HG03135 (cell line): Measurements from ENCODE around the gene LDLRAD4.

Experiments used
- ATAC-seq: cut with Tn5 transposase; IDR thresholded peaks from one replicate; pipeline ENCODE4 v1.9.1; 2021; ENCODE audit warnings: mild to moderate bottlenecking, moderate library complexity; ENCODE audit not compliant: unreplicated experiment

Gene LDLRAD4

GRCh38 chr18:13380691-13381070 lies 162.1 kb downstream of the LDLRAD4 start:
- no peak for ATAC-seq

DNA sequence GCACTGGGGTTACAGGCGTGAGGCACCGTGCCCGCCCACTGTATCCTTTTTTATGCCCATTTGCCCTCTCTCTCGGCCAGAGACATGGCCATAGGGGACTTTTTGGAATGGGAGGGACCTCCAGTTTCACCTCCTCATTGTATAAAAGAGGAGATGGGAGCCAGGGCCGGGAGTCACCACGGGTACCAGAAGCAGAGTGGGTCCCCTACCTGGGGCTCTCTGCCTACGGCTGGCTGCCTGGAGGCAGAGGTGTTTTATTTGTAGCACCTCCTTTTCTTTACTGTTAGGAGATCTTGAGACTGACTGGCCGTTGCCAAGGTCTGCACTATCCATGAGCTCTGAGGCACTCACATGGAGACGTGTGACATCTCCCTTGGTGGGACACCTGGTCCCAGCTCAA lies 162.8 kb downstream of the LDLRAD4 start:
- peak; percentile 7 for ATAC-seq

- ATAC-seq = peak; percentile 74
These were observed 163.4 kb downstream of the LDLRAD4 start for GRCh38 chr18:13381944-13382365.

- peak; percentile 46 for ATAC-seq
These were observed 163.9 kb downstream of the LDLRAD4 start for GRCh38 chr18:13382366-13382953.

- no peak for ATAC-seq
These were observed 164.6 kb downstream of the LDLRAD4 start for GRCh38 chr18:13382954-13383827.

DNA sequence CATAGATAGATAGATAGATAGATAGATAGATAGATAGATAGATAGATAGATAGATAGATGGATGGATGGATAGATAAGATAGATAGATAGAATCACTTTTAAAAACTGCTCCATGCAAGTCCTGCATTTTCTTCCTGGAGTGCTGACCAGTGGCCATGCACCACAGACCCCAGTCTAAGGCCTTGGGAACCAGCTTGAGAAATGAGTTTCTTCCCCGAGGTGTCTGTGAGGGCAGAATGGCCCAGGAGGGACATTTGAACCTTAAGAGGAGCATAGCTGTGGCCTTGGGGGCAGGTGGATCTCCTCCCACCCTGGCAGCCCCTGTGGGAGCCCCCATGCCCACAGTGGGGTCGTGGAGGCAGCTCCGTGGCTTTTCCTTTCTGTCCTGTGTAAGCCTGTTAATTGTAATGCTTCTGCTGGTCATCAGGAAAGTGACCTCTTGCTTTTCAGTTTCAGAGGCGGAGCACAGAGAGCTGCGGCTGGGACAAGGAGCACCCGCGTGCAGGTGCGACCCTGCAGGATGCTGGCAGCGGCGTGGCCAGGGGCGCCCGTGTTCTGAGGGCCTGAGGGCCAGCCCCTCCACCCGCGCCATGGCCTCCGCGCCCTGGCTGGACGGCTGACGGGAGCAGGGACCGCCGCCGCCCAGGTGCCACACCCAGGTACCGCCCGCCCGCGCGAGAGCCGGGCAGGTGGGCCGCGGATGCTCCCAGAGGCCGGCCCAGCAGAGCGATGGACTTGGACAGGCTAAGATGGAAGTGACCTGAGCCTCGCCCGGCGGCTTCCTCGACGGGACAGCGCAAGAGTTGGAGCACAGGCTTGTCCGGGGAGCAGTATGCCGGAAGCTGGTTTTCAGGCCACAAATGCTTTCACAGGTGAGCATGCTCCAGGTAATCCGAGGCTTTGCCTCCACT lies 168.6 kb downstream of the LDLRAD4 start:
- ATAC-seq = no peak

DNA sequence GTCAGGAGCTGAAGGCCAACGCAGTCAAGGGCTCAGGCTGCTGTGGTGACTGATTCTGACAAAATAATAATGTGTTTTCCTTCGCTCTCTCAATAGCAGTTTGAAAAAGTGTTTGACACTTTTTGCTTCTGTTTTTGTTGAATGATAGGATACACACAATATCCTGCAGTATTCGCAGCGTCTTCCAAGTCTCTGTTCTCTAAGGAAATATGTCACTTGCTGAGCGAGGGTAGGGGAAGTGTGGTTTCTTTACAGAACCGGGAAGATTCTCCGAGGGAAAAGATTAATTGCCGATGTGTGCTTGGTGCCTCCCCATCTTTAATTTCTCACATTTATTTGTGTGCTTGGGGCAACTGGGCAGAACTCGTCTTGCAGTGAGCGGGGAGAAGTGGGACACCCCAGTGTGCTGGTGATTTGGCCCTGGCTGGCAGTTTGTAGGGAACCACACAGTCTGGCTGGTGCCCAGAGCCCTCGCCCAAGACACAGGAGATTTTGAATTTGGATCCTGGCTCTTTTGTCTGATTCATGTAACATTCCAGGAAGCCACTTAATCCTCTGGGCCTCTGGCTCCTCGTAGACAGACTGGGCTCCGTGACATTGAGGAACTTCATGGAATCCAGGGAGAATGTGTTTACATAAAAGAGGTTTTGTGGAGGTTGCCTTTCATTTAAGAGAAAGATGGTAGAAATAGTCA lies 169.4 kb downstream of the LDLRAD4 start:
- ATAC-seq = no peak

- no peak for ATAC-seq
These were observed 170.3 kb downstream of the LDLRAD4 start for GRCh38 chr18:13388586-13389490.

- no peak for ATAC-seq
These were observed 171.1 kb downstream of the LDLRAD4 start for GRCh38 chr18:13389491-13390131.

- ATAC-seq = no peak
These were observed 171.6 kb downstream of the LDLRAD4 start for GRCh38 chr18:13390196-13390595.

DNA sequence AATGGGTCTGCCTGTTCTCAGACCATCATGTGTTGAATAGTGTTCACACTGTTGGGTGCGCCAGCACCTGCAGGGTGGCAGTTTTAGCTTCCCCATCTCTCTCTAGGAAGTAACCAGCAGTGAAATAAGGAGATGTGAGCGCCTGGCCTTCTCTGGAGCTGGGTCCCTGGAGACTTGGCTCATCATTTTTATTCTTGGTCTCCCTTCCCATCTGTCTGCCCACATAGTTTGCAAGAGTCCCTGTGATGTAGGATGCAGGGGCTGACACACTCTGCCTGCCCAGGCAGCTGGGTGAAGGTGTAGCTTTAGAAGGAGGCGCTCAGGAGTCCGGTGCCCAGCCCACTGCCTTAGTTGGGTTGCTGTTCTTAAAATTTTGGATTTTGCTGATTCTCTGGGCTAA lies 172.2 kb downstream of the LDLRAD4 start:
- ATAC-seq = no peak

- ATAC-seq = no peak
These were observed 173.6 kb downstream of the LDLRAD4 start for GRCh38 chr18:13392029-13392750.

- ATAC-seq = no peak
These were observed 174.3 kb downstream of the LDLRAD4 start for GRCh38 chr18:13392899-13393298.

GRCh38 chr18:13393338-13393737 lies 174.8 kb downstream of the LDLRAD4 start:
- no peak for ATAC-seq

GRCh38 chr18:13394801-13395200 lies 176.2 kb downstream of the LDLRAD4 start:
- no peak for ATAC-seq

- ATAC-seq = no peak
These were observed 177.0 kb downstream of the LDLRAD4 start for GRCh38 chr18:13395577-13395976.

DNA sequence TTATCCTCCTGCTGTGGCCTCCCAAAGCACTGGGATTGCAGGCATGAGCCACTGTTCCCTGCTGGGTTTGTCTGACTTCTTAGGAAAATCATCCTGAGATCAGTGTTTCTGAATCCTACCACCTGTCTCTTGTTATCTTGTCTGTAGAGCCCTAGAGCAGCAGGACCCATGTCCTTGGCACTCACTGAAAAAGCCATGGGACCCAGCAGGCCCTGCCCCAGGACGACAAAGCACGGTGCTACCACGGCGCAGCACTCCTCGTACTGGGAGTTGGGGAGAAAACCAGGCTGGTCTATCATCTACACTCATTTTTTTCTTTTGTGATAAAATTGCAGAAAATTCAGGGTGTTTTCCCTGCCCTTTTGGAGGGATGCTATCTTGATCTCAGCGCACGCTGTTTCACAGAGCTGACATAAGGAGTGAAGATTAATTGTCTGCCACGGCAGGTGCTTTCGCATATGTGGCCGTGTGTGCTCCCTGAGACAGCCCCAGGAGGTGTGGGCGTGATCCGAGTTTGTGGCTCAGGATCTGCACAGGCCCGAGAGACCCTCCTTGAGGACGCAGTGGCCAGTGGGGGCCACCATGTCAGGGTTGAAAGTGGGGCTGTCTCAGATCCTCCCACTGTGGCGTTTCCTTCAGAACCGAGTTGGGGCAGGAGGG lies 179.1 kb downstream of the LDLRAD4 start:
- no peak for ATAC-seq

GRCh38 chr18:13398631-13399030 lies 180.1 kb downstream of the LDLRAD4 start:
- no peak for ATAC-seq
